H9 (cell line): Measurements from ENCODE around the gene NAXD. TPM values are rescaled to one million over a fixed set of nuclear protein-coding genes. Genes with fewer than 3 reads are reported as not detected.
"Not testable (repeated sequence)": the region's sequence is repeated elsewhere in the genome, so short reads cannot be mapped to it uniquely, and the experiment has no call there.

Experiments
- DNase-seq: peaks from one replicate; pipeline ENCODE4 v3.0.0-alpha.2; 2017
- H2AFZ ChIP-seq: one replicate; pipeline ENCODE4 v1.6.1; 2013; ENCODE audit warnings: mild to moderate bottlenecking, low read length, control low read depth, moderate library complexity
- H2AK5ac ChIP-seq: 2 replicates; pipeline ENCODE4 v1.6.1; 2013; ENCODE audit warnings: low read length, control low read depth, mixed read lengths; ENCODE audit not compliant: insufficient read length
- H2BK120ac ChIP-seq: one replicate; pipeline ENCODE4 v1.6.1; 2013; ENCODE audit warnings: low read depth, mild to moderate bottlenecking, low read length, control low read depth, inconsistent platforms; ENCODE audit not compliant: poor library complexity, severe bottlenecking
- H2BK12ac ChIP-seq: 2 replicates; pipeline ENCODE4 v1.6.1; 2013; ENCODE audit warnings: low read length, control low read depth, mixed read lengths, low read depth; ENCODE audit not compliant: insufficient read length
- H2BK15ac ChIP-seq: 2 replicates; pipeline ENCODE4 v1.6.1; 2013; ENCODE audit warnings: low read depth, low read length, control low read depth
- H2BK20ac ChIP-seq: one replicate; pipeline ENCODE4 v1.6.1; 2013; ENCODE audit warnings: low read depth, mild to moderate bottlenecking, low read length, control low read depth, inconsistent platforms; ENCODE audit not compliant: poor library complexity, severe bottlenecking
- H2BK5ac ChIP-seq: 2 replicates; pipeline ENCODE4 v1.6.1; 2013; ENCODE audit warnings: low read length, control low read depth, mixed read lengths; ENCODE audit not compliant: insufficient read length
- H3K14ac ChIP-seq: 2 replicates; pipeline ENCODE4 v1.6.1; 2013; ENCODE audit warnings: low read length, control low read depth; ENCODE audit not compliant: insufficient read depth
- H3K18ac ChIP-seq: 2 replicates; pipeline ENCODE4 v1.6.1; 2013; ENCODE audit warnings: low read depth, mild to moderate bottlenecking, mixed read lengths, low read length, control low read depth; ENCODE audit not compliant: insufficient read length
- H3K23ac ChIP-seq: 2 replicates; pipeline ENCODE4 v1.6.1; 2013; ENCODE audit warnings: low read length, control low read depth, mixed read lengths, low read depth; ENCODE audit not compliant: insufficient read length
- H3K23me2 ChIP-seq: 2 replicates; pipeline ENCODE4 v1.6.1; 2013; ENCODE audit warnings: low read depth, mild to moderate bottlenecking, mixed read lengths, low read length, control low read depth; ENCODE audit not compliant: insufficient read length, poor library complexity, severe bottlenecking
- H3K27ac ChIP-seq: 2 replicates; pipeline ENCODE4 v1.5.1; 2013; ENCODE audit warnings: low read length, control low read depth, mixed read lengths, low read depth; ENCODE audit not compliant: insufficient read length
- H3K27me3 ChIP-seq: 2 replicates; pipeline ENCODE4 v1.6.1; 2013; ENCODE audit warnings: low read length, control low read depth, inconsistent platforms; ENCODE audit not compliant: insufficient read depth
- H3K4ac ChIP-seq: 2 replicates; pipeline ENCODE4 v1.6.1; 2013; ENCODE audit warnings: low read depth, mild to moderate bottlenecking, control low read depth, inconsistent platforms, low read length, moderate library complexity
- H3K4me1 ChIP-seq: 2 replicates; pipeline ENCODE4 v1.6.1; 2013; ENCODE audit warnings: low read length, control low read depth, inconsistent platforms; ENCODE audit not compliant: insufficient read depth
- H3K4me2 ChIP-seq: 2 replicates; pipeline ENCODE4 v1.6.1; 2013; ENCODE audit warnings: low read length, control low read depth, mixed read lengths; ENCODE audit not compliant: insufficient read length, insufficient read depth
- H3K56ac ChIP-seq: 2 replicates; pipeline ENCODE4 v1.6.1; 2013; ENCODE audit warnings: low read depth, mild to moderate bottlenecking, mixed read lengths, low read length, control low read depth; ENCODE audit not compliant: insufficient read length
- H3K79me1 ChIP-seq: 2 replicates; pipeline ENCODE4 v1.6.1; 2013; ENCODE audit warnings: low read depth, mild to moderate bottlenecking, moderate library complexity, low read length, control low read depth, inconsistent platforms; ENCODE audit not compliant: insufficient read depth, poor library complexity, severe bottlenecking
- H3K79me2 ChIP-seq: 2 replicates; pipeline ENCODE4 v1.6.1; 2013; ENCODE audit warnings: low read length, control low read depth, inconsistent platforms; ENCODE audit not compliant: insufficient read depth
- H3K9ac ChIP-seq: 2 replicates; pipeline ENCODE4 v1.6.1; 2013; ENCODE audit warnings: low read length, control low read depth, mixed read lengths; ENCODE audit not compliant: insufficient read length; ENCODE audit errors: extremely low read depth
- H3K9me3 ChIP-seq: one replicate; pipeline ENCODE4 v1.6.1; 2013; ENCODE audit warnings: low read depth, low read length, inconsistent platforms; ENCODE audit not compliant: control insufficient read depth
- H3T11ph ChIP-seq: one replicate; pipeline ENCODE4 v1.6.1; 2013; ENCODE audit warnings: mild to moderate bottlenecking, low read length, control low read depth, inconsistent platforms
- H4K20me1 ChIP-seq: one replicate; pipeline ENCODE4 v1.6.1; 2013; ENCODE audit not compliant: control insufficient read depth, insufficient read length, insufficient read depth
- H4K5ac ChIP-seq: 2 replicates; pipeline ENCODE4 v1.6.1; 2013; ENCODE audit warnings: low read depth, mild to moderate bottlenecking, mixed read lengths, low read length, control low read depth; ENCODE audit not compliant: insufficient read length
- H4K8ac ChIP-seq: replicated peaks from 2 replicates; pipeline ENCODE4 v1.6.1; 2013; ENCODE audit warnings: low read length, control low read depth, mixed read lengths, low read depth; ENCODE audit not compliant: insufficient read length
- H4K91ac ChIP-seq: 2 replicates; pipeline ENCODE4 v1.6.1; 2013; ENCODE audit warnings: low read depth, mild to moderate bottlenecking, moderate library complexity, mixed read lengths, low read length, control low read depth; ENCODE audit not compliant: insufficient read length
- H3K27ac Mint-ChIP-seq, 3 experiments: 2 replicates in 2 of 3; 3 replicates in 1 of 3; pipeline ENCODE4 v1.8.0; 2020 to 2021; ENCODE audit warnings: mixed read lengths in 3 of 3, mild to moderate bottlenecking in 1 of 3, moderate library complexity in 1 of 3
- H3K27me3 Mint-ChIP-seq: 2 replicates; pipeline ENCODE4 v1.8.0; 2021; ENCODE audit warnings: low read depth, mild to moderate bottlenecking, moderate library complexity, mixed read lengths
- H3K36me3 Mint-ChIP-seq, 3 experiments: 2 replicates in 2 of 3; 3 replicates in 1 of 3; pipeline ENCODE4 v1.8.0; 2020 to 2021; ENCODE audit warnings: low read depth in 3 of 3, mixed read lengths in 3 of 3; ENCODE audit not compliant: insufficient read depth in 1 of 3
- H3K4me1 Mint-ChIP-seq, 2 experiments: 2 replicates each; pipeline ENCODE4 v1.8.0; 2020; ENCODE audit warnings: mixed read lengths in 2 of 2
- H3K4me3 Mint-ChIP-seq, 2 experiments: 2 replicates in 1 of 2; 3 replicates in 1 of 2; pipeline ENCODE4 v1.8.0; 2020 to 2021; ENCODE audit warnings: mild to moderate bottlenecking in 2 of 2, mixed read lengths in 2 of 2, moderate library complexity in 1 of 2
- H3K9me3 Mint-ChIP-seq, 2 experiments: 2 replicates in 1 of 2; 3 replicates in 1 of 2; pipeline ENCODE4 v1.8.0; 2020; ENCODE audit warnings: mild to moderate bottlenecking in 2 of 2, mixed read lengths in 2 of 2, moderate library complexity in 1 of 2
- WGBS: extraction: QIAGEN DNeasy Blood & Tissue Kit; methylation state at CpG from one replicate; pipeline ENCODE4 v1.1.7; 2013; ENCODE audit warnings: missing lambda C conversion rate, low lambda C conversion rate, mixed read lengths; ENCODE audit not compliant: insufficient read length; ENCODE audit errors: extremely low coverage; 5-methylcytosine and 5-hydroxymethylcytosine counted together
- total RNA-seq: library from RNA; stranded (reverse); gene quantifications from 2 replicates; pipeline ENCODE4 v1.2.1, GENCODE V29; 2021
- TF ChIP-seq, protein P1 (sequence below): fragments of 200-600 bp; sonication (generic); conservative IDR thresholded peaks from 3 replicates; pipeline ENCODE4 v1.8.0; 2021; ENCODE audit warnings: antibody characterized with exemption, mild to moderate bottlenecking

NAXD gene
- total RNA-seq, 1 experiment from 2014 or later: 25.5 TPM

- H3K4me1 ChIP-seq: no peaks in the 10 kb centered on the region
- H2AFZ ChIP-seq: no peak overlapping the region
- H3K14ac ChIP-seq: no peak overlapping the region
- no peak overlapping the region for H3K27ac ChIP-seq
- no peak for DNase-seq
- H2BK15ac ChIP-seq: no peak overlapping the region
- H3T11ph ChIP-seq: no peak overlapping the region
- WGBS: no CpG with 5 or more reads among the region's 10 CpGs
- no peak overlapping the region for H2BK20ac ChIP-seq
- no peak overlapping the region for H3K9ac ChIP-seq
- H3K9me3 Mint-ChIP-seq: no peaks in the 10 kb centered on the region
- H3K79me2 ChIP-seq: peaks cover 16% of the 10 kb centered on the region; the same call in 1 of the 2 replicates
- no peak overlapping the region for H3K4me3 Mint-ChIP-seq
- peaks cover 10 to 13% of the 10 kb centered on the region in 2 experiments for H3K4me1 Mint-ChIP-seq
- H3K56ac ChIP-seq: no peak overlapping the region
- H4K91ac ChIP-seq: no peak overlapping the region
- no peak overlapping the region for H4K5ac ChIP-seq
- H4K20me1 ChIP-seq: no peaks in the 10 kb centered on the region
- no peaks in the 10 kb centered on the region for H3K23me2 ChIP-seq
- peaks cover 29 to 73% (median 64%) of the 10 kb centered on the region in 3 experiments for H3K36me3 Mint-ChIP-seq
- no peak overlapping the region for H4K8ac ChIP-seq
- H2BK12ac ChIP-seq: no peak overlapping the region
- H2AK5ac ChIP-seq: no peak overlapping the region
- no peak overlapping the region for H3K4ac ChIP-seq
- no peaks in the 10 kb centered on the region for H3K27me3 ChIP-seq
- no peak overlapping the region for H3K4me2 ChIP-seq
- peaks cover 10% of the 10 kb centered on the region for H3K79me1 ChIP-seq
- H3K18ac ChIP-seq: no peak overlapping the region
- H3K9me3 ChIP-seq: no peaks in the 10 kb centered on the region
- H2BK5ac ChIP-seq: no peak overlapping the region
- no peak overlapping the region for H2BK120ac ChIP-seq
- no peaks in the 10 kb centered on the region for H3K27me3 Mint-ChIP-seq
- H3K27ac Mint-ChIP-seq: no peak overlapping the region
- TF ChIP-seq, protein P1, sequence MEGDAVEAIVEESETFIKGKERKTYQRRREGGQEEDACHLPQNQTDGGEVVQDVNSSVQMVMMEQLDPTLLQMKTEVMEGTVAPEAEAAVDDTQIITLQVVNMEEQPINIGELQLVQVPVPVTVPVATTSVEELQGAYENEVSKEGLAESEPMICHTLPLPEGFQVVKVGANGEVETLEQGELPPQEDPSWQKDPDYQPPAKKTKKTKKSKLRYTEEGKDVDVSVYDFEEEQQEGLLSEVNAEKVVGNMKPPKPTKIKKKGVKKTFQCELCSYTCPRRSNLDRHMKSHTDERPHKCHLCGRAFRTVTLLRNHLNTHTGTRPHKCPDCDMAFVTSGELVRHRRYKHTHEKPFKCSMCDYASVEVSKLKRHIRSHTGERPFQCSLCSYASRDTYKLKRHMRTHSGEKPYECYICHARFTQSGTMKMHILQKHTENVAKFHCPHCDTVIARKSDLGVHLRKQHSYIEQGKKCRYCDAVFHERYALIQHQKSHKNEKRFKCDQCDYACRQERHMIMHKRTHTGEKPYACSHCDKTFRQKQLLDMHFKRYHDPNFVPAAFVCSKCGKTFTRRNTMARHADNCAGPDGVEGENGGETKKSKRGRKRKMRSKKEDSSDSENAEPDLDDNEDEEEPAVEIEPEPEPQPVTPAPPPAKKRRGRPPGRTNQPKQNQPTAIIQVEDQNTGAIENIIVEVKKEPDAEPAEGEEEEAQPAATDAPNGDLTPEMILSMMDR: no peak
- no peak overlapping the region for H3K23ac ChIP-seq
Observed at GRCh38 chr13:110630566-110631119, 15.3 kb downstream of the NAXD start.

- H2BK120ac ChIP-seq, H3K23ac ChIP-seq, H3K4me2 ChIP-seq, H3K79me1 ChIP-seq, H3K27ac ChIP-seq, H4K8ac ChIP-seq, H2BK15ac ChIP-seq, H3T11ph ChIP-seq, H3K4me3 Mint-ChIP-seq, H3K9me3 ChIP-seq, H2BK12ac ChIP-seq, H2AK5ac ChIP-seq, H4K5ac ChIP-seq, H3K4me1 ChIP-seq, DNase-seq, H3K27me3 Mint-ChIP-seq, H3K23me2 ChIP-seq, H3K9me3 Mint-ChIP-seq, H3K56ac ChIP-seq, H3K4me1 Mint-ChIP-seq, H4K91ac ChIP-seq, H3K4ac ChIP-seq, H2BK20ac ChIP-seq, H2BK5ac ChIP-seq, H4K20me1 ChIP-seq, H3K14ac ChIP-seq, H2AFZ ChIP-seq, H3K27me3 ChIP-seq, H3K18ac ChIP-seq, H3K9ac ChIP-seq: not testable (repeated sequence)
- no CpG with 5 or more reads among the region's 15 CpGs for WGBS
- peaks cover 38 to 85% (median 79%) of the 10 kb centered on the region in 3 experiments for H3K36me3 Mint-ChIP-seq
- H3K27ac Mint-ChIP-seq: peak overlapping the region in 2 of 3 experiments; percentile 87 to 92; a peak in 3 of 7 replicates
- peaks cover 11% of the 10 kb centered on the region; the same call in 1 of the 2 replicates for H3K79me2 ChIP-seq
Observed at GRCh38 chr13:110632255-110632654, 16.9 kb downstream of the NAXD start.
